GM12892 (cell line): ENCODE data around the gene GRSF1.

ENCODE experiments used
- POLR2A ChIP-seq: IDR thresholded peaks from 2 replicates; pipeline ENCODE4 v1.6.1; 2011; ENCODE audit warnings: low read depth, low read length, control low read depth
- POLR2AphosphoS5 ChIP-seq: IDR thresholded peaks from 2 replicates; pipeline ENCODE4 v1.6.1; 2011; ENCODE audit warnings: low read depth, low read length, control low read depth
- TAF1 ChIP-seq: IDR thresholded peaks from 2 replicates; pipeline ENCODE4 v1.6.1; 2011; ENCODE audit warnings: low read depth, mild to moderate bottlenecking, control low read depth, low read length, borderline replicate concordance

GRCh38 chr4:70855464-70855863 is 15.8 kb upstream of the GRSF1 start:
- TF ChIP-seq POLR2A, result no peak
- TF ChIP-seq POLR2AphosphoS5, result no peak
- TF ChIP-seq TAF1, result no peak
